ENCODE measurements around the gene PSMA4.
A peak's percentile ranks its signal among the peaks of the same experiment; 100 is the strongest.
"Not testable (repeated sequence)": the region's sequence is repeated elsewhere in the genome, so short reads cannot be mapped to it uniquely, and the experiment has no call there.

The PSMA4 gene

GRCh38 chr15:78550815-78551214, 10.6 kb downstream of the PSMA4 start:
- Histone ChIP-seq H3K4me3 (ENCODE audit: low read length in 2 of 2) (no peak overlapping the region), H3K4me1 (ENCODE audit: control insufficient read depth in 2 of 2, insufficient read depth in 2 of 2, low read length in 2 of 2) (no peaks in the 10 kb centered on the region), H3K27ac (ENCODE audit: low read depth in 2 of 2, low read length in 2 of 2) (no peak overlapping the region), H3K27me3 (ENCODE audit: control insufficient read depth in 2 of 2, insufficient read depth in 2 of 2, low read length in 2 of 2) (no peaks in the 10 kb centered on the region), H3K36me3 (ENCODE audit: control insufficient read depth in 2 of 2, insufficient read depth in 2 of 2, low read length in 2 of 2) (peaks cover 32 to 49% of the 10 kb centered on the region in 2 donors), H3K9me3 (ENCODE audit: control insufficient read depth in 2 of 2, low read length in 2 of 2) (no peaks in the 10 kb centered on the region), H3K9ac (ENCODE audit: low read depth in 1 of 2, low read length in 2 of 2) (no peak overlapping the region)

GRCh38 chr15:78551902-78552301, 11.7 kb downstream of the PSMA4 start:
- H3K4me1 ChIP-seq (ENCODE audit: control insufficient read depth in 2 of 2, insufficient read depth in 2 of 2, low read length in 2 of 2), result no peaks in the 10 kb centered on the region
- H3K9ac ChIP-seq (ENCODE audit: low read depth in 1 of 2, low read length in 2 of 2), result no peak overlapping the region
- no peak overlapping the region for H3K4me3 ChIP-seq (ENCODE audit: low read length in 2 of 2)
- no peaks in the 10 kb centered on the region for H3K27me3 ChIP-seq (ENCODE audit: control insufficient read depth in 2 of 2, insufficient read depth in 2 of 2, low read length in 2 of 2)
- H3K36me3 ChIP-seq (ENCODE audit: control insufficient read depth in 2 of 2, insufficient read depth in 2 of 2, low read length in 2 of 2), result peaks cover 27 to 40% of the 10 kb centered on the region in 2 donors
- H3K27ac ChIP-seq (ENCODE audit: low read depth in 2 of 2, low read length in 2 of 2), result no peak overlapping the region
- H3K9me3 ChIP-seq (ENCODE audit: control insufficient read depth in 2 of 2, low read length in 2 of 2), result no peaks in the 10 kb centered on the region

DNA sequence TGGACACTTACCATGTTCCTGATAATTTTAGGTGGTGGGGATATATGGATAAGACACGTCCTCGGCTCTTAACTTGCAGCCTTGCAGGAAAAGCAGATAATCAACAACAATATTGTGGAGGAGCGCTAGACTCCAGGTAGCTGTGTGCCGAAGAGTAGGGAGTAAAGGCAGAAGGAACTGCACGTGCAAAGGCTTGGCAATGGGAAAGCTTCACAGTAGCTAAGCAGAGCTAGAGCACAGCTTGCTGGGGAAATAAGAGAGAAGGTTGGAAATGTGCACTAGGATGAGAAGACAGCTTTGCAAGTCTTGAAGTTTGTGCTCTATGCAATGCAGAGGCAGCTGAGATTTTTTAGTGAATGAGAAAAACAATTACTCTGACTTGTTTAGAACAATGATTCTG, 12.4 kb downstream of the PSMA4 start:
- Histone ChIP-seq H3K27me3 (ENCODE audit: control insufficient read depth in 2 of 2, insufficient read depth in 2 of 2, low read length in 2 of 2) (no peaks in the 10 kb centered on the region), H3K36me3 (ENCODE audit: control insufficient read depth in 2 of 2, insufficient read depth in 2 of 2, low read length in 2 of 2) (peaks cover 23 to 35% of the 10 kb centered on the region in 2 donors), H3K9me3 (ENCODE audit: control insufficient read depth in 2 of 2, low read length in 2 of 2) (no peaks in the 10 kb centered on the region), H3K9ac (ENCODE audit: low read depth in 1 of 2, low read length in 2 of 2) (no peak overlapping the region), H3K27ac (ENCODE audit: low read depth in 2 of 2, low read length in 2 of 2) (no peak overlapping the region), H3K4me3 (ENCODE audit: low read length in 2 of 2) (no peak overlapping the region), H3K4me1 (ENCODE audit: control insufficient read depth in 2 of 2, insufficient read depth in 2 of 2, low read length in 2 of 2) (no peaks in the 10 kb centered on the region)

DNA sequence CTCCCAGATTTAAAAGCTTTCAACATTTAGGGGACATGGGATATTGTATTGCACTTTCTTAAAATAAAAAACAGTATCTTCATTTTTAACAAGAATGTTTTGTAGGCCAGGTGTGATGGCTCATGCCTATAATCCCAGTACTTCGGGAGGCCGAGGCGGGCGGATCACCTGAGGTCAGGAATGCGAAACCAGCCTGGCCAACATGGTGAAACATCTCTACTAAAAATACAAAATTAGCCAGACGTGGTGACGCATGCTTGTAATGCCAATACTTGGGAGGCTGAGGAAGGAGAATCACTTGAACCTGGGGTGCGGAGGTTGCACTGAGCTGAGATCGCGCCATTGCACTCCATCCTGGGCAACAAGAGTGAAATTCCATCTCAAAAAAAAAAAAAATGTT, 20.0 kb downstream of the PSMA4 start:
- H3K4me3 ChIP-seq (ENCODE audit: low read length in 2 of 2); H3K36me3 ChIP-seq (ENCODE audit: control insufficient read depth in 2 of 2, insufficient read depth in 2 of 2, low read length in 2 of 2); H3K27me3 ChIP-seq (ENCODE audit: control insufficient read depth in 2 of 2, insufficient read depth in 2 of 2, low read length in 2 of 2); H3K9me3 ChIP-seq (ENCODE audit: control insufficient read depth in 2 of 2, low read length in 2 of 2); H3K4me1 ChIP-seq (ENCODE audit: control insufficient read depth in 2 of 2, insufficient read depth in 2 of 2, low read length in 2 of 2); H3K27ac ChIP-seq (ENCODE audit: low read depth in 2 of 2, low read length in 2 of 2); H3K9ac ChIP-seq (ENCODE audit: low read depth in 1 of 2, low read length in 2 of 2): not testable (repeated sequence)

DNA sequence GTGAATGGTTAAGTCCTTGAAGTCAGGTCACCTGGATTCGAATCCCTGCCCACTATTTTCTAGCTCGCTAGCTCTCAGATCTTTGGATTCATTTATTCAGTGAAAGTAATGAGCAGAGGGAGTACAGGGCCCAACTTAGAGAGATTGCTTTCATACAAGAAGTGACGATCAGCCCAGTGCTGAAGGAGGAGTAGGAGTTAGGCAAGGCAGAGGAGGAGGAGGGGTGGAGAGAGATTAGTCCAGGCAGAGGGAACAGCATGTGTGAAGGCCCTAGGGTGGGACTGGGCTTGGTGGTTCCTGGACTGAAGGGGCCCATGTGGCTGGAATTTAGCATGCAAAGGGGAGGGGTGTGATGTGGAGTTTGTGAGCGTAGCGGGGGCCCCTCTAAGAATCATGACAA, 21.2 kb downstream of the PSMA4 start:
- Histone ChIP-seq H3K4me1 (ENCODE audit: control insufficient read depth in 2 of 2, insufficient read depth in 2 of 2, low read length in 2 of 2) (peaks cover 9 to 13% of the 10 kb centered on the region in 2 donors), H3K4me3 (ENCODE audit: low read length in 2 of 2) (no peak overlapping the region), H3K27ac (ENCODE audit: low read depth in 2 of 2, low read length in 2 of 2) (no peak overlapping the region), H3K36me3 (ENCODE audit: control insufficient read depth in 2 of 2, insufficient read depth in 2 of 2, low read length in 2 of 2) (no peaks in the 10 kb centered on the region), H3K9ac (ENCODE audit: low read depth in 1 of 2, low read length in 2 of 2) (no peak overlapping the region), H3K9me3 (ENCODE audit: control insufficient read depth in 2 of 2, low read length in 2 of 2) (no peaks in the 10 kb centered on the region), H3K27me3 (ENCODE audit: control insufficient read depth in 2 of 2, insufficient read depth in 2 of 2, low read length in 2 of 2) (no peaks in the 10 kb centered on the region)

- no peak overlapping the region for H3K27ac ChIP-seq (ENCODE audit: low read depth in 2 of 2, low read length in 2 of 2)
- no peak overlapping the region for H3K9ac ChIP-seq (ENCODE audit: low read depth in 1 of 2, low read length in 2 of 2)
- H3K9me3 ChIP-seq (ENCODE audit: control insufficient read depth in 2 of 2, low read length in 2 of 2), result no peaks in the 10 kb centered on the region
- peaks cover 9 to 14% of the 10 kb centered on the region in 2 donors for H3K4me1 ChIP-seq (ENCODE audit: control insufficient read depth in 2 of 2, insufficient read depth in 2 of 2, low read length in 2 of 2)
- no peaks in the 10 kb centered on the region for H3K36me3 ChIP-seq (ENCODE audit: control insufficient read depth in 2 of 2, insufficient read depth in 2 of 2, low read length in 2 of 2)
- no peaks in the 10 kb centered on the region for H3K27me3 ChIP-seq (ENCODE audit: control insufficient read depth in 2 of 2, insufficient read depth in 2 of 2, low read length in 2 of 2)
- no peak overlapping the region for H3K4me3 ChIP-seq (ENCODE audit: low read length in 2 of 2)
Observed at GRCh38 chr15:78563092-78563491, 22.8 kb downstream of the PSMA4 start.

- Histone ChIP-seq H3K4me3 (ENCODE audit: low read length in 2 of 2) (peak overlapping the region; percentile 76 to 81), H3K36me3 (ENCODE audit: control insufficient read depth in 2 of 2, insufficient read depth in 2 of 2, low read length in 2 of 2) (no peaks in the 10 kb centered on the region), H3K27ac (ENCODE audit: low read depth in 2 of 2, low read length in 2 of 2) (peak overlapping the region in 1 of 2 donors; percentile 32), H3K4me1 (ENCODE audit: control insufficient read depth in 2 of 2, insufficient read depth in 2 of 2, low read length in 2 of 2) (peaks cover 9 to 14% of the 10 kb centered on the region in 2 donors), H3K9me3 (ENCODE audit: control insufficient read depth in 2 of 2, low read length in 2 of 2) (no peaks in the 10 kb centered on the region), H3K9ac (ENCODE audit: low read depth in 1 of 2, low read length in 2 of 2) (peak overlapping the region in 1 of 2 donors; percentile 47), H3K27me3 (ENCODE audit: control insufficient read depth in 2 of 2, insufficient read depth in 2 of 2, low read length in 2 of 2) (no peaks in the 10 kb centered on the region)
Observed at GRCh38 chr15:78564743-78565096, 24.5 kb downstream of the PSMA4 start.

DNA sequence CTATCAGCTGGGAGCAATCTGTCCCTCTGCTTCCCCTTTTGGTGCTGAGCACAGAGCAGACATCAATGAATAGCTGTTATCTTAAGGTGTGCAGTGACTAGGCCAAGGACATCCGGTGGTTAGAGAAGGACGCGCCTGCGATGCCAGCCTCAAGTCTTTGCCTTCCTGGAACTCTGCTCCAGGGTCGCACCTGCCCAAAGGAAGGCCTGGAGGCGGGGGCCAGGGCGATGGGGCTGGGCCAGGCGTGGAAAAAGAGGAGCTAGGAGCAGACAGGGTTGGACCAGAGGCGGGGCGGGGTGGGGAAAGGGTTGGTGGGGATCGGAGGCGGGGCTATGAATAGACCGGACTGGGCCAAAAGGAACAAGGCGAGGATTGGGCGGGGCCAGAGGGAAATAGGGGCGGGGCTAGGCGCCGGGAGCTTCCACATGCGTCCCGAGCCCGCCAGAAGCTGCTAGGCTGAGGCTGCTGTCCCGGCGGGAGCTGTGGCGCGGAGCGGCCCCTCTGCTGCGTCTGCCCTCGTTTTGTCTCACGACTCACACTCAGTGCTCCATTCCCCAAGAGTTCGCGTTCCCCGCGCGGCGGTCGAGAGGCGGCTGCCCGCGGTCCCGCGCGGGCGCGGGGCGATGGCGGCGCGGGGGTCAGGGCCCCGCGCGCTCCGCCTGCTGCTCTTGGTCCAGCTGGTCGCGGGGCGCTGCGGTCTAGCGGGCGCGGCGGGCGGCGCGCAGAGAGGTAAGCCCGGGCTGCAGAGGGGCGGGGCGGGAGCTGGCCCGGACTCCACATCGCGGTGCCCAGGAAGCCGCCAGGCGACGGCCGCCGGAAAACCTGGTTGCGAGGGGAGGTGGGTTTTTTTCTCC, 25.1 kb downstream of the PSMA4 start, which contains the start of gene CHRNA5:
Gene CHRNA5, plus strand, starts transcription at position 424 of the 854 bp plus-strand sequence. Its CDS starts 200 bp downstream, at position 624.
- peak within 1 kb of the TSS; percentile 41 to 65 for H3K9ac ChIP-seq (ENCODE audit: low read depth in 1 of 2, low read length in 2 of 2)

DNA sequence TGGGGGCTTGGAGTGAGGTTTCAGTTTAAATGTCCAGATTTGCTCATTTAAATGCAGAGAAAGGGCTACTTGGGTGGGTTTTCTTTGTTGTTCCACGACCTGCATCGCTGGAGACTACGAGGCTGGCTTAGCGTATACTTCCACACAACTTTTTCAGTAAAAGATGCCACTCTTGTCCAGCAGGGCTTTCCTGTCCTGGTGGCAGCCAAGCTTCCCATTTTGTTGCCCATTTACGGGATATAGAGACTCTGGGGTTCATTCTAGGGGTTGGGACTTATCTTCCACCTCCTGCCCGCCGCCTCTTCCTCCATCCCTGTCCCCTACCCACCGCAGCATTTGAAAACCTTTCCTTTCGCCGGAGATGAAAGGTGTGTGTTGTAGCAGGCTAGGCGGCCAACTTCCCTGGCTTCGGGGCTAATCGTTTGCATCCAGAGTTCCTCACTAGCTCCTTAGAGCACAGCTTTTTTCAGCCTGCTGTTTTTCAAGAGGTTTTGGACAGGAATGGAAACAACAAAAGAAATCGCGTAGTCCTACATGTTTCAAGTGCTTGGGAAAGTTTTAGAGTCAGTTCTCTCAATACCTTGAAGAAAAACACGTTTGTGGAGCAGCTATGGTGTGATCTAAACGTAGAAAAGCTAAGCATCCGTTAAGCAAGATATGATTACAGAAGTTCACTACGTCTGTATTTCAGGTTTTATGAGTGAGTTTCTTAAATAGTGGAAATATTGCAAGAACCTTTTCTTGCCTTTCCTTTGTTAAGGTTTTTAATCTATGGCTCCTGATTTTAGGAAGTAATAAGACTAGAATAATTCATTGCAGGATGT, 25.9 kb downstream of the PSMA4 start:
- H3K9me3 ChIP-seq (ENCODE audit: control insufficient read depth in 2 of 2, low read length in 2 of 2), result no peaks in the 10 kb centered on the region
- H3K27me3 ChIP-seq (ENCODE audit: control insufficient read depth in 2 of 2, insufficient read depth in 2 of 2, low read length in 2 of 2), result no peaks in the 10 kb centered on the region
- H3K9ac ChIP-seq (ENCODE audit: low read depth in 1 of 2, low read length in 2 of 2), result peak overlapping the region; percentile 41 to 65
- H3K4me3 ChIP-seq (ENCODE audit: low read length in 2 of 2), result peak overlapping the region; percentile 76 to 81
- H3K4me1 ChIP-seq (ENCODE audit: control insufficient read depth in 2 of 2, insufficient read depth in 2 of 2, low read length in 2 of 2), result peaks cover 9 to 14% of the 10 kb centered on the region in 2 donors
- H3K36me3 ChIP-seq (ENCODE audit: control insufficient read depth in 2 of 2, insufficient read depth in 2 of 2, low read length in 2 of 2), result no peaks in the 10 kb centered on the region
- no peak overlapping the region for H3K27ac ChIP-seq (ENCODE audit: low read depth in 2 of 2, low read length in 2 of 2)

More for the DNA sequence above, 25.1 kb downstream of the PSMA4 start, which contains the start of gene CHRNA5:
- Histone ChIP-seq H3K4me1 (ENCODE audit: control insufficient read depth in 2 of 2, insufficient read depth in 2 of 2, low read length in 2 of 2) (peaks cover 9 to 14% of the 10 kb centered on the region in 2 donors), H3K4me3 (ENCODE audit: low read length in 2 of 2) (peak within 1 kb of the TSS; percentile 76 to 81), H3K9me3 (ENCODE audit: control insufficient read depth in 2 of 2, low read length in 2 of 2) (no peaks in the 10 kb centered on the region), H3K27me3 (ENCODE audit: control insufficient read depth in 2 of 2, insufficient read depth in 2 of 2, low read length in 2 of 2) (no peaks in the 10 kb centered on the region), H3K27ac (ENCODE audit: low read depth in 2 of 2, low read length in 2 of 2) (peak within 1 kb of the TSS in 1 of 2 donors; percentile 32), H3K36me3 (ENCODE audit: control insufficient read depth in 2 of 2, insufficient read depth in 2 of 2, low read length in 2 of 2) (no peaks in the 10 kb centered on the region)

- Histone ChIP-seq H3K36me3 (ENCODE audit: control insufficient read depth in 2 of 2, insufficient read depth in 2 of 2, low read length in 2 of 2) (no peaks in the 10 kb centered on the region), H3K27me3 (ENCODE audit: control insufficient read depth in 2 of 2, insufficient read depth in 2 of 2, low read length in 2 of 2) (no peaks in the 10 kb centered on the region), H3K4me3 (ENCODE audit: low read length in 2 of 2) (no peak overlapping the region), H3K4me1 (ENCODE audit: control insufficient read depth in 2 of 2, insufficient read depth in 2 of 2, low read length in 2 of 2) (peaks cover 9 to 14% of the 10 kb centered on the region in 2 donors), H3K9ac (ENCODE audit: low read depth in 1 of 2, low read length in 2 of 2) (no peak overlapping the region), H3K9me3 (ENCODE audit: control insufficient read depth in 2 of 2, low read length in 2 of 2) (no peaks in the 10 kb centered on the region), H3K27ac (ENCODE audit: low read depth in 2 of 2, low read length in 2 of 2) (no peak overlapping the region)
Observed at GRCh38 chr15:78567531-78567930, 27.3 kb downstream of the PSMA4 start.

Measured in mucosa of rectum (tissue), 2 donors.